Ureter (tissue), 1 donor: ENCODE data around the gene WNK4. TPM values are rescaled to one million over a fixed set of nuclear protein-coding genes. Genes with fewer than 3 reads are reported as not detected.

Experiments used
- DNase-seq: peaks from one replicate; pipeline ENCODE4 v3.0.0-alpha.2; 2020; ENCODE audit warnings: low spot score
- total RNA-seq: library from RNA; stranded (reverse); gene quantifications from one replicate; pipeline ENCODE4 v1.2.4, GENCODE V29; 2023
- donor health status: DM: yes; HTN: yes; CAD: no.

The WNK4 gene
- total RNA-seq, 1 donor from 2014 or later: not detected

DNA sequence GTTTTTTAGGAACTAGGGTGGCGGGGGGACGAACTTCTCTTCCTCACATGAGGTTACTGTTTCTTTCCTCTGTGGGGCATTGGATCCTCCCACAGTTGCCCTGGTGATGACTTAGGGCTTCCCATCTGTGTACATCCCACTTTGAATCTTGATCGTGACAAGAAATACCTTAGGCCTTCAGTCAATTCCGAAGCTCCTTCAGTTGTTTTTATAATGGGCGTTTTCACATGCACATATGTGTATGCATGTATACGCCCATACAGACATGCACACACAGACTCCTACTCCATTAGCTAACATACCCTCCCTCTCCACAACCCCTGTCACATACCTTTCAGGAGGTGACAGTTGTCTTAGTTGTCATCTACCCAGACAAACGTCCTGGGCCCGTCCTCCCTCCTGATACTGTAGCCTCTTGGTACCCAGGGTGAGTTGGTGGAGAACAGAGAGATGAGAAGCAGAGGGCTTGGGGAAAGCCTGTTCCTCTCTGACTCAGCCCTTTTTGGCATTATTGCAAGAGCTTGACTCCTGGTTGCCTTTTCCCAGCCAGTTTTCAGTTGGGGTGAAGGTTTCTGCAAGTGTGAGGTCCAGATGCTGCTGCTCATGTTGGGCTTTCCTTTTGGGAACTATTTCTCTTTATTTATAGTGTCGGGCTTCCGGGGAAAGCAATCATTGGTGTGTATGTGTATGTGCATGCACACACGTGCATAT lies 61.7 kb downstream of the WNK4 start:
- no peak for DNase-seq

DNA sequence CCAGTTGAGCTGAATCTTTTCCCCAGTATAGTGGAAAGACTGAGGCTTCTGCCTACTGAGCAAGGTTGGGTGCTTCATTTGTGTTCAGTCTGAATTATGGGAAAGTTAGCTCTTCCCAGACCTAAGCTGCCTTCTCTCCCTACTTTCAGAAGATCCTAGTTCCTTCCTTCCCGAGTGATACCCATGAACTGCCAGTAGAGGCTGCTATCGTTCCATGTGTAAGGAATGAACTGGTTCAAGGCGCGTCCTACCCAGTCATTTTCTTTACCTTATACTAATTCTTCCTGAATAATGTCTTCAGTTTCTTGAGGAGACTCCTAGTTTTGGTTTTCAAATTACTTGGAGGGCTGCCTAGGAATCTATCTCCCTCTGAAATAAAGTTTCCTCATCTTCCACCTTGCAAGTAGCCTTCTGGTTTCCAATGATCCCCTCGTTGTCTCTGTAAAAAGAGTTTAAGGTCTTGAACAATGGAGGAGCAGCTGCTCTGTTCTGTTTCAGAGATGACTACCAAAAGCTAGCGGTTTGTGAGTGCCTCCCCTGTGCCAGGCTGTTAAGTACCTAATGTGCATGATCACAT lies 63.0 kb downstream of the WNK4 start:
- no peak for DNase-seq

- DNase-seq: no peak
Measured at GRCh38 chr17:42844271-42844670, 63.9 kb downstream of the WNK4 start, which contains the start of gene AOC2. TSS of gene AOC2 (plus strand) at chr17:42844580. CDS start at chr17:42844627, 47 bp downstream.

GRCh38 chr17:42844761-42845555 lies 64.5 kb downstream of the WNK4 start:
- DNase-seq: no peak

DNA sequence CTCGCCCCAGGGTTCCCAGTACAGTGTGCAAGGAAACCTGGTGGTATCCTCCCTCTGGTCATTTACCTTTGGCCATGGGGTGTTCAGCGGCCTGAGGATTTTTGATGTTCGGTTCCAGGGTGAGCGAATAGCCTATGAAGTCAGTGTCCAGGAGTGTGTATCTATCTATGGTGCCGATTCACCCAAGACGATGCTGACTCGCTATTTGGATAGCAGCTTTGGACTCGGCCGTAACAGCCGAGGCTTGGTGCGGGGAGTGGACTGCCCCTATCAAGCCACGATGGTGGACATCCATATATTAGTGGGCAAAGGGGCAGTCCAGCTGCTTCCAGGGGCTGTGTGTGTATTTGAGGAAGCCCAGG lies 65.1 kb downstream of the WNK4 start:
- DNase-seq: no peak

- peak; percentile 70 for DNase-seq
Measured at GRCh38 chr17:42845918-42846593, 65.6 kb downstream of the WNK4 start.

Other genes starting within 250 kb of the WNK4 start
- gene NAGLU, start 244.4 kb upstream of the WNK4 start, total RNA-seq: 33.1 TPM
- gene HSD17B1, start 227.7 kb upstream of the WNK4 start, total RNA-seq: 3.6 TPM
- gene COASY, start 218.5 kb upstream of the WNK4 start, total RNA-seq: 77.0 TPM
- 53.8 TPM for gene MLX, start 213.5 kb upstream of the WNK4 start, total RNA-seq
- 4.3 TPM for gene PSMC3IP, start 202.9 kb upstream of the WNK4 start, total RNA-seq
- 76.5 TPM for gene RETREG3, start 171.2 kb upstream of the WNK4 start, total RNA-seq
- gene TUBG1, start 170.9 kb upstream of the WNK4 start, total RNA-seq: 49.7 TPM
- 41.0 TPM for gene TUBG2, start 121.3 kb upstream of the WNK4 start, total RNA-seq
- 64.2 TPM for gene PLEKHH3, start 103.6 kb upstream of the WNK4 start, total RNA-seq
- 1.1 TPM for gene CCR10, start 98.8 kb upstream of the WNK4 start, total RNA-seq
- 15.3 TPM for gene CNTNAP1, start 98.1 kb upstream of the WNK4 start, total RNA-seq
- 45.7 TPM for gene EZH1, start 35.6 kb upstream of the WNK4 start, total RNA-seq
- 41.9 TPM for gene RAMP2, start 19.4 kb upstream of the WNK4 start, total RNA-seq
- 54.0 TPM for gene VPS25, start 7.2 kb upstream of the WNK4 start, total RNA-seq
- gene COA3, start 18.1 kb downstream of the WNK4 start, total RNA-seq: 80.4 TPM
- 0.75 TPM for gene CNTD1, start 18.3 kb downstream of the WNK4 start, total RNA-seq
- gene BECN1, start 43.7 kb downstream of the WNK4 start, total RNA-seq: 101 TPM
- gene PSME3, start 52.8 kb downstream of the WNK4 start, total RNA-seq: 113 TPM
- gene AOC2, start 64.0 kb downstream of the WNK4 start, total RNA-seq: 3.6 TPM
- 89.9 TPM for gene AOC3, start 70.6 kb downstream of the WNK4 start, total RNA-seq
- not detected for gene G6PC1, start 120.2 kb downstream of the WNK4 start, total RNA-seq
- gene AARSD1, start 183.8 kb downstream of the WNK4 start, total RNA-seq: 69.1 TPM
- 2.7 TPM for gene PTGES3L, start 199.5 kb downstream of the WNK4 start, total RNA-seq
- gene RUNDC1, start 200.0 kb downstream of the WNK4 start, total RNA-seq: 24.7 TPM
- 1,133 TPM for gene RPL27, start 217.8 kb downstream of the WNK4 start, total RNA-seq
- gene IFI35, start 226.2 kb downstream of the WNK4 start, total RNA-seq: 30.5 TPM
- 128 TPM for gene VAT1, start 241.8 kb downstream of the WNK4 start, total RNA-seq
- 3.0 TPM for gene RND2, start 244.6 kb downstream of the WNK4 start, total RNA-seq